Transverse colon (tissue), 4 donors: ENCODE measurements around the gene RBX1.

Source experiments
- EP300 ChIP-seq: sonication (generic); formaldehyde crosslinking; IDR thresholded peaks from one replicate; pipeline ENCODE4 v1.6.1; 2017; ENCODE audit warnings: antibody characterized with exemption, low read depth
- POLR2A ChIP-seq: fragments of 450-650 bp; IDR thresholded peaks from one replicate; pipeline ENCODE4 v1.6.1; 2016; ENCODE audit warnings: antibody characterized with exemption, mild to moderate bottlenecking, moderate library complexity
- POLR2AphosphoS5 ChIP-seq, 3 donors: sonication (generic); formaldehyde crosslinking; IDR thresholded peaks; one replicate each; pipeline ENCODE4 v1.6.1; 2016; ENCODE audit warnings: antibody characterized with exemption in 3 of 3
- TF ChIP-seq, protein P1 (sequence below), 5 experiments: fragments of 200-600 bp in 3 of 5; fragments of 450-650 bp in 2 of 5; sonication (generic) in 3 of 5; IDR thresholded peaks; 1 replicate in 2 of 5; 2 replicates in 3 of 5; pipeline ENCODE4 v1.5.1; 2016 to 2017; ENCODE audit warnings: antibody characterized with exemption in 5 of 5, inconsistent platforms in 3 of 5, mild to moderate bottlenecking in 2 of 5, moderate library complexity in 1 of 5

DNA sequence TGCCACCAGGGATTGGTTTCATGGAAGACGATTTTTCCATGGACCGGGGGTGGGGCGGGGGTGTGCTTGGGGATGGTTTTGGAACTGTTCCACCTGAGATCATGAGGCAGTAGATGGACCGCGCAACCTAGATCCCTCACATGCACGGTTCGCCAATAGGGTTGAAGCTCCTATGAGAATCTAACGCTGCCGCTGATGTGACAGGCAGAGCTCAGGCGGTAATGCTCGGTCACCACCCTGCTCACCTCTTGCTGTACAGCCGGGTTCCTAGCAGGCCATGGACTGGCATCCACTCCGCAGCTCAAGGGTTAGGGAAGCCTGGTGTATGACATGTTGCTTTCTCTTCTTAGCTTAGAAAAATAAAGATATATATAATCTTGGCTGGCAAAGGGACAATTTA is 22.0 kb downstream of the RBX1 start:
- TF ChIP-seq, protein P1, sequence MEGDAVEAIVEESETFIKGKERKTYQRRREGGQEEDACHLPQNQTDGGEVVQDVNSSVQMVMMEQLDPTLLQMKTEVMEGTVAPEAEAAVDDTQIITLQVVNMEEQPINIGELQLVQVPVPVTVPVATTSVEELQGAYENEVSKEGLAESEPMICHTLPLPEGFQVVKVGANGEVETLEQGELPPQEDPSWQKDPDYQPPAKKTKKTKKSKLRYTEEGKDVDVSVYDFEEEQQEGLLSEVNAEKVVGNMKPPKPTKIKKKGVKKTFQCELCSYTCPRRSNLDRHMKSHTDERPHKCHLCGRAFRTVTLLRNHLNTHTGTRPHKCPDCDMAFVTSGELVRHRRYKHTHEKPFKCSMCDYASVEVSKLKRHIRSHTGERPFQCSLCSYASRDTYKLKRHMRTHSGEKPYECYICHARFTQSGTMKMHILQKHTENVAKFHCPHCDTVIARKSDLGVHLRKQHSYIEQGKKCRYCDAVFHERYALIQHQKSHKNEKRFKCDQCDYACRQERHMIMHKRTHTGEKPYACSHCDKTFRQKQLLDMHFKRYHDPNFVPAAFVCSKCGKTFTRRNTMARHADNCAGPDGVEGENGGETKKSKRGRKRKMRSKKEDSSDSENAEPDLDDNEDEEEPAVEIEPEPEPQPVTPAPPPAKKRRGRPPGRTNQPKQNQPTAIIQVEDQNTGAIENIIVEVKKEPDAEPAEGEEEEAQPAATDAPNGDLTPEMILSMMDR (IDR thresholded peaks at IDR 0.05): no peak
- TF ChIP-seq POLR2A (no peak), POLR2AphosphoS5 (IDR thresholded peaks at IDR 0.05) (no peak), EP300 (no peak)
